ENCODE data around the gene DENND4A.
"Not testable (repeated sequence)": the region's sequence is repeated elsewhere in the genome, so short reads cannot be mapped to it uniquely, and the experiment has no call there.

DENND4A gene

GRCh38 chr15:65818927-65819562 lies 27.0 kb upstream of the DENND4A start:
- DNase-seq, result no peak

- no peak for DNase-seq
Measured at GRCh38 chr15:65816441-65816840, 24.3 kb upstream of the DENND4A start.

- DNase-seq, result not testable (repeated sequence)
Measured at GRCh38 chr15:65816008-65816407, 23.9 kb upstream of the DENND4A start.

- not testable (repeated sequence) for DNase-seq
Measured at GRCh38 chr15:65814271-65814670, 22.2 kb upstream of the DENND4A start.

- no peak for DNase-seq
Measured at GRCh38 chr15:65812916-65813315, 20.8 kb upstream of the DENND4A start.

- DNase-seq, result no peak
Measured at GRCh38 chr15:65812467-65812866, 20.4 kb upstream of the DENND4A start.

- no peak for DNase-seq
Measured at GRCh38 chr15:65811835-65812234, 19.7 kb upstream of the DENND4A start.

- not testable (repeated sequence) for DNase-seq
Measured at GRCh38 chr15:65811011-65811733, 19.1 kb upstream of the DENND4A start.

GRCh38 chr15:65806397-65806796 lies 14.3 kb upstream of the DENND4A start:
- no peak for DNase-seq

- no peak for DNase-seq
Measured at GRCh38 chr15:65805019-65805745, 13.1 kb upstream of the DENND4A start.

GRCh38 chr15:65804252-65804931 lies 12.3 kb upstream of the DENND4A start:
- no peak for DNase-seq

GRCh38 chr15:65801229-65801805 lies 9.2 kb upstream of the DENND4A start:
- no peak for DNase-seq

- peak; percentile 31 for DNase-seq
Measured at GRCh38 chr15:65796610-65797078, 4.6 kb upstream of the DENND4A start.

GRCh38 chr15:65795663-65796216 lies 3.6 kb upstream of the DENND4A start:
- no peak for DNase-seq

- no peak for DNase-seq
Measured at GRCh38 chr15:65793818-65794104, 1.7 kb upstream of the DENND4A start.

- no peak for DNase-seq
Measured at GRCh38 chr15:65792988-65793817, 1.1 kb upstream of the DENND4A start.

GRCh38 chr15:65791335-65792137 lies 557 bp downstream of the DENND4A start:
- peak; percentile 37 for DNase-seq

GRCh38 chr15:65790694-65791334 lies 1.3 kb downstream of the DENND4A start:
- no peak for DNase-seq

GRCh38 chr15:65789759-65790425 lies 2.2 kb downstream of the DENND4A start:
- DNase-seq, result no peak

Data from fibroblast of skin of scalp (primary cell).